Fibroblast of lung (primary cell): ENCODE results near the gene PALS1. TPM values are rescaled to one million over a fixed set of nuclear protein-coding genes. Genes with fewer than 3 reads are reported as not detected.

Experiments
- DNase-seq, 2 donors: peaks; one replicate each; pipeline versions ENCODE4 v3.0.0 to v3.0.0-alpha.2; 2010; ENCODE audit warnings: low read depth in 2 of 2
- H2AFZ ChIP-seq: 2 replicates; pipeline ENCODE4 v1.5.1; 2012; ENCODE audit warnings: low read length, control low read depth, inconsistent platforms
- H3K27ac ChIP-seq: 2 replicates; pipeline ENCODE4 v1.5.1; 2011; ENCODE audit warnings: low read length, control low read depth; ENCODE audit not compliant: insufficient read depth
- H3K27me3 ChIP-seq: 2 replicates; pipeline ENCODE4 v1.5.1; 2011; ENCODE audit warnings: mild to moderate bottlenecking, low read length; ENCODE audit not compliant: control insufficient read depth, insufficient read depth
- H3K36me3 ChIP-seq: 2 replicates; pipeline ENCODE4 v1.5.1; 2011; ENCODE audit warnings: low read length; ENCODE audit not compliant: control insufficient read depth, insufficient read depth
- H3K4me1 ChIP-seq: 2 replicates; pipeline ENCODE4 v1.5.1; 2011; ENCODE audit warnings: low read length; ENCODE audit not compliant: control insufficient read depth, insufficient read depth; ENCODE audit errors: extremely low read depth
- H3K4me2 ChIP-seq: 2 replicates; pipeline ENCODE4 v1.5.1; 2011; ENCODE audit warnings: low read length, control low read depth; ENCODE audit not compliant: insufficient read depth; ENCODE audit errors: extremely low read depth
- H3K4me3 ChIP-seq, 4 experiments: fragments of 200-600 bp in 1 of 4; sonication (generic) in 1 of 4; replicated peaks in 1 of 4; 2 replicates each; pipeline ENCODE4 v1.5.1; 2011 to 2016; ENCODE audit warnings: low read length in 4 of 4, low read depth in 3 of 4, mild to moderate bottlenecking in 3 of 4, control low read depth in 2 of 4, inconsistent platforms in 1 of 4, mixed read lengths in 1 of 4; ENCODE audit not compliant: insufficient read depth in 1 of 4; ENCODE audit errors: control extremely low read depth in 1 of 4
- H3K79me2 ChIP-seq: 2 replicates; pipeline ENCODE4 v1.5.1; 2012; ENCODE audit warnings: mild to moderate bottlenecking, low read length, inconsistent platforms; ENCODE audit not compliant: control insufficient read depth, insufficient read depth
- H3K9ac ChIP-seq: 2 replicates; pipeline ENCODE4 v1.5.1; 2011; ENCODE audit warnings: mild to moderate bottlenecking, low read length, control low read depth; ENCODE audit not compliant: insufficient read depth
- H3K9me3 ChIP-seq: 2 replicates; pipeline ENCODE4 v1.5.1; 2012; ENCODE audit warnings: low read depth, low read length; ENCODE audit not compliant: control insufficient read depth, insufficient read depth
- H4K20me1 ChIP-seq: 2 replicates; pipeline ENCODE4 v1.5.1; 2011; ENCODE audit warnings: low read length; ENCODE audit not compliant: control insufficient read depth, insufficient read depth; ENCODE audit errors: extremely low read depth
- CTCF ChIP-seq, 2 donors: IDR thresholded peaks in 1 of 2; conservative IDR thresholded peaks in 1 of 2; 1 replicate in 1 of 2; 2 replicates in 1 of 2; pipeline ENCODE4 v1.5.1; 2011 to 2012; ENCODE audit warnings: low read length in 2 of 2, control low read depth in 1 of 2, inconsistent platforms in 1 of 2, low read depth in 1 of 2, mild to moderate bottlenecking in 1 of 2
- EZH2 ChIP-seq: IDR thresholded peaks from 2 replicates; pipeline ENCODE4 v1.5.1; 2012; ENCODE audit warnings: low read length, control low read depth, mild to moderate bottlenecking; ENCODE audit errors: missing control alignments
- polyA minus RNA-seq: library from RNA; depleted of rRNA, polyadenylated mRNA; stranded (reverse); fragments of >200 nt; gene quantifications from 2 replicates; pipeline ENCODE4 v1.2.3, GENCODE V29; 2011; ENCODE audit warnings: low replicate concordance
- polyA plus RNA-seq, 2 donors: library from polyadenylated mRNA; depleted of rRNA in 1 of 2; stranded (reverse) in 1 of 2; unstranded in 1 of 2; fragments of >200 nt; gene quantifications; 2 replicates each; pipeline ENCODE4 v1.2.1, GENCODE V29; 2011 to 2012; ENCODE audit warnings: missing spikeins in 1 of 2
- total RNA-seq: library from RNA; depleted of rRNA; stranded (reverse); fragments of >200 nt; gene quantifications from 2 replicates; pipeline ENCODE4 v1.2.1, GENCODE V29; 2014

The PALS1 gene
- 17.7 and 32.0 TPM in 2 replicates for total RNA-seq
- polyA plus RNA-seq: 24.9 and 25.6 TPM in 2 replicates
- 18.1 and 18.2 TPM in 2 replicates for polyA plus RNA-seq (2012)
- 3.9 and 14.4 TPM in 2 replicates for polyA minus RNA-seq

- Histone ChIP-seq H3K4me3 (peak within 1 kb of the TSS; percentile 56 to 90 (median 74)), H3K27ac (peak within 1 kb of the TSS; percentile 85), H3K9ac (peak within 1 kb of the TSS; percentile 86), H3K27me3 (no peaks in the 10 kb centered on the region), H4K20me1 (no peaks in the 10 kb centered on the region), H3K4me1 (peaks cover 2% of the 10 kb centered on the region), H3K36me3 (no peaks in the 10 kb centered on the region), H3K79me2 (peaks cover 42% of the 10 kb centered on the region), H2AFZ (peak within 1 kb of the TSS; percentile 78), H3K4me2 (peak within 1 kb of the TSS; percentile 91), H3K9me3 (no peaks in the 10 kb centered on the region)
- peak; percentile 76 to 88 for DNase-seq
- TF ChIP-seq EZH2 (no peak), CTCF (conservative IDR thresholded peaks at IDR 0.05 in 1 of 2, IDR thresholded peaks at IDR 0.05 in 1 of 2; ENCODE audit: low read depth in 1 of 2, low read length in 2 of 2) (no peak)
These were observed at the start of gene PALS1 for GRCh38 chr14:67241411-67242167. PALS1 (plus strand) TSS chr14:67241435; CDS start chr14:67279171, 37,736 bp downstream.

- peak in 1 of 2 donors; percentile 77 for DNase-seq
- H3K27me3 ChIP-seq: no peaks in the 10 kb centered on the region
- no peak overlapping the region for H3K4me3 ChIP-seq
- no peak overlapping the region for H3K27ac ChIP-seq
- no peak overlapping the region for H2AFZ ChIP-seq
- no peaks in the 10 kb centered on the region for H3K36me3 ChIP-seq
- H3K4me2 ChIP-seq: no peak overlapping the region
- H3K79me2 ChIP-seq: no peaks in the 10 kb centered on the region
- H4K20me1 ChIP-seq: no peaks in the 10 kb centered on the region
- H3K9ac ChIP-seq: no peak overlapping the region
- H3K9me3 ChIP-seq: no peaks in the 10 kb centered on the region
- peaks cover 8% of the 10 kb centered on the region for H3K4me1 ChIP-seq
- no peak for TF ChIP-seq CTCF (conservative IDR thresholded peaks at IDR 0.05 in 1 of 2, IDR thresholded peaks at IDR 0.05 in 1 of 2; ENCODE audit: low read depth in 1 of 2, low read length in 2 of 2)
- TF ChIP-seq EZH2: no peak
These were observed 49.4 kb upstream of the PALS1 start for GRCh38 chr14:67191768-67192290.

- Histone ChIP-seq H3K4me2 (no peak overlapping the region), H3K79me2 (no peaks in the 10 kb centered on the region), H3K27me3 (no peaks in the 10 kb centered on the region), H3K4me3 (no peak overlapping the region), H3K36me3 (no peaks in the 10 kb centered on the region), H3K27ac (no peak overlapping the region), H4K20me1 (no peaks in the 10 kb centered on the region), H3K9me3 (no peaks in the 10 kb centered on the region), H3K9ac (no peak overlapping the region), H2AFZ (no peak overlapping the region), H3K4me1 (peaks cover 6% of the 10 kb centered on the region)
- DNase-seq: peak in 1 of 2 donors; percentile 7
- TF ChIP-seq EZH2 (no peak), CTCF (conservative IDR thresholded peaks at IDR 0.05 in 1 of 2, IDR thresholded peaks at IDR 0.05 in 1 of 2; ENCODE audit: low read depth in 1 of 2, low read length in 2 of 2) (no peak)
These were observed 48.9 kb upstream of the PALS1 start for GRCh38 chr14:67192366-67192765.
